ENCODE data around the gene PIK3CB. TPM values are rescaled to one million over a fixed set of nuclear protein-coding genes. Genes with fewer than 3 reads are reported as not detected.

PIK3CB gene
- total RNA-seq, 4 donors from 2014 or later: 36.6 to 44.0 (median 38.9) TPM

DNA sequence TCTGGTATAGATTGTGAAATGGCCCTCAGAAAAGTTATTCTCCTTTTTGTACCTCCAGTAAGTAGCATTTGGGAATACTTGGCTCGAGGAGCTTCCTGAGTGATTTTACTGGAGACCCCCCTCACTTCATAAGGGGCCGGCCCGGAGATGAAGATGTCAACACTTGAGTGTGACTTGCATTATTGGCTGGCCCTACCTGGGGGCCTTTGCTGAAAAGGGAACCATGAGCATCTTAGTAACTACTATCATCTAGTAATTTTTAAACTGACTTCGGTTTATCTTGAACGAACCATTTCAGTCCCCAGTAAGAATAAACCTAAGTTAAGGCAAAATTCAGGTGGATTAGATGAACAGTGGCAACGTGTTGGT is 224.8 kb downstream of the PIK3CB start:
- TF ChIP-seq, protein P1, sequence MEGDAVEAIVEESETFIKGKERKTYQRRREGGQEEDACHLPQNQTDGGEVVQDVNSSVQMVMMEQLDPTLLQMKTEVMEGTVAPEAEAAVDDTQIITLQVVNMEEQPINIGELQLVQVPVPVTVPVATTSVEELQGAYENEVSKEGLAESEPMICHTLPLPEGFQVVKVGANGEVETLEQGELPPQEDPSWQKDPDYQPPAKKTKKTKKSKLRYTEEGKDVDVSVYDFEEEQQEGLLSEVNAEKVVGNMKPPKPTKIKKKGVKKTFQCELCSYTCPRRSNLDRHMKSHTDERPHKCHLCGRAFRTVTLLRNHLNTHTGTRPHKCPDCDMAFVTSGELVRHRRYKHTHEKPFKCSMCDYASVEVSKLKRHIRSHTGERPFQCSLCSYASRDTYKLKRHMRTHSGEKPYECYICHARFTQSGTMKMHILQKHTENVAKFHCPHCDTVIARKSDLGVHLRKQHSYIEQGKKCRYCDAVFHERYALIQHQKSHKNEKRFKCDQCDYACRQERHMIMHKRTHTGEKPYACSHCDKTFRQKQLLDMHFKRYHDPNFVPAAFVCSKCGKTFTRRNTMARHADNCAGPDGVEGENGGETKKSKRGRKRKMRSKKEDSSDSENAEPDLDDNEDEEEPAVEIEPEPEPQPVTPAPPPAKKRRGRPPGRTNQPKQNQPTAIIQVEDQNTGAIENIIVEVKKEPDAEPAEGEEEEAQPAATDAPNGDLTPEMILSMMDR (IDR thresholded peaks at IDR 0.05; ENCODE audit: low read depth): no peak

DNA sequence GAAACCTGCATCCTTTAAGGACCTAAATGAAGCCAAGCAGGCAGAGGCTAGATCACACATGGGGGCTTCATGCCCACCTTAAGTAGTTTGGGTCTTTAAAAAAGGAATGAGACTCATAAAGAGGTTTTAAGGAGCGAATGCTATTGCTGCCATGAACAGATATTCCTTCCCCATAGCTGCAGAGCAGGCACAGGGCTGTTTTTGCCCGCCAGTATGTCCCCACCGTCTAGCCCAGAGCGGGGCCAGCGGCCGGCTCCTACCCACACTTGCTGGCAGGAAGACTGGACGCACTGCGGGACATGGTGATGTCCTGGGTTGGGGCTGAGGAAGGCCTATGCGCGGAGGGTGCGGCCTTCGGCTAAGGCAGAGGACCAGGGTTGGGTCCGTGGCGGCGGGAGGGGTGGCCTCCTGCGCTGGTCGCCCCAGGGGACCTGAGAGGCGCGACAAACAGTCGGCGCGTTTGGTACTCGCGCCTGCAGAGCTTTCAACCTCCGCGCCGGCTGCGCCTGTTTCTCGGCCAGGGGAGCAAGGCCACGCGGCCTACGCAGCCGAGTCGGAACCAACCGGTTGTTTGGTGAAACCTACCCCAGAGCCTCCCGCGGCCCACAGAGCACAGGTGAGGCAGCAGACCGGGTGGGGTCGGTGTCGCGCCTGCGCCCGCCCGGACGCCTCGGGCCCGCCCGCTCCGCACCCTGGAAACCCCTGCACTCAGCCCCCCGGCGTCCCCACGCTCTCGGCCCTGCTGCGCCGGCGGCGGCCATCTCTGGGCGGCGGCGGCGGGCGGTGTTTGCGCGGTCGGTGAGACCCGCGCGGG is 226.2 kb downstream of the PIK3CB start, which contains the start of gene FAIM:
TSS of gene FAIM (plus strand) at position 450 of the 814 bp plus-strand sequence. CDS start 10,956 bp downstream, outside the sequence.
- TF ChIP-seq, protein P1 (IDR thresholded peaks at IDR 0.05; ENCODE audit: low read depth): no peak

Other genes with a start within 250 kb of the PIK3CB start
- 10 to 100 TPM; 13.0 to 25.3 (median 17.5) TPM for gene CEP70, start 240.7 kb downstream of the PIK3CB start, total RNA-seq
- 10 to 100 TPM; 17.8 to 28.4 (median 19.9) TPM for gene FAIM, start 226.2 kb downstream of the PIK3CB start, total RNA-seq
- not detected for gene FOXL2, start 112.2 kb upstream of the PIK3CB start, total RNA-seq
- gene FOXL2NB, start 112.3 kb upstream of the PIK3CB start, total RNA-seq: not detected
- gene PRR23A, start 171.3 kb upstream of the PIK3CB start, total RNA-seq: not detected
- gene PRR23B, start 186.0 kb upstream of the PIK3CB start, total RNA-seq: not detected
- gene PRR23C, start 210.0 kb upstream of the PIK3CB start, total RNA-seq: not detected